ENCODE data around the gene CRLF1.

DNA sequence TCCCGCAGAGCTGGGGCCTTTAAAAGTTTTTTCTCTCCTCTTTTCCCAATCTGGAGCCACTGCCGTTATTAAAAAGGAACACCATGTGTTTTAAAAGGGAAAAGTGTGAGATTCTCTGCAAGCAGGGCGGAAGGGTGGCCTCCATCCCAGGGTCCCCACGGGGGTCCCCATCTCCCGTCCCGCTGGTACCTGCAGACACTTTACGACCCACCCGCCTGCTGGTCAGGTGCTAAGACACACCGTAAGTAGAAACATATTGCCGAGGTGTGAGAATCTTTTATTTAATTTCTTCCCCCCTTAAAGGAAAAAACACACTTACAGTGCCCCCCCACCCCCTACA, 1.8 kb downstream of the CRLF1 start:
- TF ChIP-seq POLR2A (IDR thresholded peaks at IDR 0.05; ENCODE audit: low read length) = no peak
- TF ChIP-seq GATA1 (IDR thresholded peaks at IDR 0.05; ENCODE audit: low read depth, low read length) = no peak

Data from erythroblast (primary cell).